ENCODE data around the gene IL1F10.

Gene IL1F10

DNA sequence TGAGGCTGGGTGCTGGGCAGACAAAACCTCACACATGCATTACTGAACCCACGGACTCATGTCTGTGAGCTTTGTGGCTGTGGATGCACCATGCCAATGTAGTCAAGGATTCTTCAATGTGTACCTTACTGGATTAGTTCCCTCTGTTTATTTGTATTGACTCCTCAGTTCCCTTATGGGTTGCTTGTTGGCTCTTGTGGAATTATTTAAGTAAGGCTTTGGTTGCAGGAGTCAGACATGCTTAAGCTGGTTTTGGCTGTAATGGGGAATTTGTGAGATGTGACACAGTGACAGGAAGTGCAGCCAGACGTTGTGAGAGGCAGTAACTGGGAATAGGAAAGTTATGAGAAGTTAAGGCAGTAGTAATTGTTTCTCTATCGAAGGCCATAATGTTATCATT is 46.0 kb downstream of the IL1F10 start:
- Histone ChIP-seq H3K36me3 (ENCODE audit: control insufficient read depth, insufficient read depth, low read length) (no peaks in the 10 kb centered on the region), H3K4me3 (replicated peaks; ENCODE audit: low read depth, low read length) (no peak overlapping the region), H3K27me3 (replicated peaks; ENCODE audit: control insufficient read depth, insufficient read depth, low read length) (no peaks in the 10 kb centered on the region)
- TF ChIP-seq, protein P1, sequence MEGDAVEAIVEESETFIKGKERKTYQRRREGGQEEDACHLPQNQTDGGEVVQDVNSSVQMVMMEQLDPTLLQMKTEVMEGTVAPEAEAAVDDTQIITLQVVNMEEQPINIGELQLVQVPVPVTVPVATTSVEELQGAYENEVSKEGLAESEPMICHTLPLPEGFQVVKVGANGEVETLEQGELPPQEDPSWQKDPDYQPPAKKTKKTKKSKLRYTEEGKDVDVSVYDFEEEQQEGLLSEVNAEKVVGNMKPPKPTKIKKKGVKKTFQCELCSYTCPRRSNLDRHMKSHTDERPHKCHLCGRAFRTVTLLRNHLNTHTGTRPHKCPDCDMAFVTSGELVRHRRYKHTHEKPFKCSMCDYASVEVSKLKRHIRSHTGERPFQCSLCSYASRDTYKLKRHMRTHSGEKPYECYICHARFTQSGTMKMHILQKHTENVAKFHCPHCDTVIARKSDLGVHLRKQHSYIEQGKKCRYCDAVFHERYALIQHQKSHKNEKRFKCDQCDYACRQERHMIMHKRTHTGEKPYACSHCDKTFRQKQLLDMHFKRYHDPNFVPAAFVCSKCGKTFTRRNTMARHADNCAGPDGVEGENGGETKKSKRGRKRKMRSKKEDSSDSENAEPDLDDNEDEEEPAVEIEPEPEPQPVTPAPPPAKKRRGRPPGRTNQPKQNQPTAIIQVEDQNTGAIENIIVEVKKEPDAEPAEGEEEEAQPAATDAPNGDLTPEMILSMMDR (IDR thresholded peaks at IDR 0.05; ENCODE audit: insufficient read depth, low read length, poor library complexity, severe bottlenecking): no peak
- no peak for DNase-seq (ENCODE audit: extremely low read depth, insufficient read length)

DNA sequence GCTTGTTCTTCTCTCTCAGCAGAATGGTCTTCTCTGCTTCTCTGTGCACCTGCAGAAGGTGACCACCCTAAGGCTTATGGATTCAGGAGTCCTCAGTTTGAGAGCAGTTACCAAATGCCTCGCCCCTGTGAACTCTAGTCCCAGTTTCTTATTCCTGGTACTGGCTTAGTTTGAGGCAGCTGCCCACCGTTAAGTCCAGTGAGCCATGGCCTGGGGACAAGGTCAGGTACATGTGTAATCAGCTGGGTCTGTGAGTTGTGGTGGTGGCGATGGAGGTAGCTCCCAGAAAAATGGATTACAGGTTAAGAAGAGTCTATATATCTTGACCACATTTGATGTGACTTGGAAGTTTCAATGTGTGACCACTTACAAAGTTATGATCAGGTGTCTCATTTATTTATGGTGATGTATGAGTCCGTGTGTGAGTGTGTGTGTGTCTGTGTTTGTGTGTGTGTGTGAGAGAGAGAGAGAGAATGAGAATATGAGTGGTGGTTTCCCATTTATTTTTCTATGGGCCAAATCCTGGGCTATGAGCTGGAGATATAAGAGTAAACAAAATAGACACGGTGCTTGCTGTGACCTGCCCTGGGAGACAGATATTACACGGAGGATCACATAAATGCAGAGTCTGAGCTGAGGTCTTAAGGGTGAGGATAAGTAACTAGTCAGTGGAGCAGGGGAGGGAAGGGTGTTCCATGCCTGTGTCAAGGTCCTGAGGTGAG is 46.6 kb downstream of the IL1F10 start:
- H3K27me3 ChIP-seq (replicated peaks; ENCODE audit: control insufficient read depth, insufficient read depth, low read length): no peaks in the 10 kb centered on the region
- no peak for DNase-seq (ENCODE audit: extremely low read depth, insufficient read length)
- TF ChIP-seq, protein P1 (IDR thresholded peaks at IDR 0.05; ENCODE audit: insufficient read depth, low read length, poor library complexity, severe bottlenecking): no peak
- no peak overlapping the region for H3K4me3 ChIP-seq (replicated peaks; ENCODE audit: low read depth, low read length)
- H3K36me3 ChIP-seq (ENCODE audit: control insufficient read depth, insufficient read depth, low read length): no peaks in the 10 kb centered on the region

DNA sequence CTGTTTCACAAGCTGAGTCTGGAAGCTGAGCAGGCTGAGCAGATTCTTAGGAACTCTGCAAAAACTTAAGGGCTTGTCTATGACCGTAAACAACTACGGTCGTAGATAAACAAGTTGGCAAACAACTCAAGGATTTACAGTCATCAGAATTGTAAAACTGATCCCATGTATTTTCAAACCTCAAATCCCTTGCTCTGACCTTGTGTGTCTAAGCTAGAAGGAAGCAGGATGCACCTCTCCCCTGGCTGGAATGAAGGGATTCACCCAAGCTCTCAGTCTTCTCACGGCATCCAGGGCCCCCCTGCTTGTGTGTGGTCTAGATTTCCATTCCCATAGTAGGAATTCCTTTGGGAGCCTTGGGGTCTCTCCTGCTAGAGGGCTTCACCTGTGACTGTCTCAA is 47.2 kb downstream of the IL1F10 start:
- no peak overlapping the region for H3K4me3 ChIP-seq (replicated peaks; ENCODE audit: low read depth, low read length)
- TF ChIP-seq, protein P1 (IDR thresholded peaks at IDR 0.05; ENCODE audit: insufficient read depth, low read length, poor library complexity, severe bottlenecking): no peak
- DNase-seq (ENCODE audit: extremely low read depth, insufficient read length): no peak
- H3K27me3 ChIP-seq (replicated peaks; ENCODE audit: control insufficient read depth, insufficient read depth, low read length): no peaks in the 10 kb centered on the region
- no peaks in the 10 kb centered on the region for H3K36me3 ChIP-seq (ENCODE audit: control insufficient read depth, insufficient read depth, low read length)

DNA sequence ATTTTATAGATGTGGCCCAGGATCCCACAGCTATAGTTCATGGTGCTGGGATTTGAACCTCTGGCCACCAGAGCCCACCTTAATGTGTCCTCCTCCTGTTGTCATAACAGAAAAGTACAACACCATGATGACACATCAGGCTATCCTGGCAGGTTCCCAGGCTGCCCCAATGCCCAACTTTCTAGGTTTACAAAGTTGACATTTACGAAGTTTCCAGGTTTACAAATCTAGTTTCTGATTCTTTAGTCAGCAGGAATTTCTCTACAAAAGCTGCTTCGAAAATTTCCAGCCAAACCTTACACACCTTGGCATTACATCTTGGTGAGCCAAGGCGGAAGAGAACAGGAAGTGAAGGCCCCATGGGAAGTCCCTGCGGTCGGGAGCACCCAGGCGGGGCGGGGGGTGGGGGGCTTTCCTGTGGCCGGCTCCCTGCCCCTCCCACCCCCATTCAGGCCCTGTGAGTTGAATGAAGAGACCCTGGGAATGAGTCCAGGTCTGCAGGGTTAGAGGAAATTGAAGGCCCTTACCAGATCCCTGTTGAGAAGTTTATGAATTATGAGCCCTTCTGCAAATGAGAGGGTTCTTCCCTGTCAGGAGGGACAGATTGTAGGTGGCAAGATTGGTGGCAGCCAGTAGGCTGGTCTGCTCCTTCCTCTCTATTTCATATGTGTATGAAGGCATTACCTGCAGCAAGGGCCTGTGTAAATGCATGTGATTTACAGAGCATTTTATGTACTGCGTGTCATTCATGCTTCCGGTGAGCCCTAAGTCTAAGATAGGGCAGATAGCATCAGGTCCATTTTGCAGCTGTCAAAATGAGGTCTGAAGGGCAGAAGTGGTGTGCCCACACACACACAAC is 48.6 kb downstream of the IL1F10 start:
- no peaks in the 10 kb centered on the region for H3K36me3 ChIP-seq (ENCODE audit: control insufficient read depth, insufficient read depth, low read length)
- no peak overlapping the region for H3K4me3 ChIP-seq (replicated peaks; ENCODE audit: low read depth, low read length)
- H3K27me3 ChIP-seq (replicated peaks; ENCODE audit: control insufficient read depth, insufficient read depth, low read length): no peaks in the 10 kb centered on the region
- peak; percentile 57 for DNase-seq (ENCODE audit: extremely low read depth, insufficient read length)
- TF ChIP-seq, protein P1 (IDR thresholded peaks at IDR 0.05; ENCODE audit: insufficient read depth, low read length, poor library complexity, severe bottlenecking): no peak

DNA sequence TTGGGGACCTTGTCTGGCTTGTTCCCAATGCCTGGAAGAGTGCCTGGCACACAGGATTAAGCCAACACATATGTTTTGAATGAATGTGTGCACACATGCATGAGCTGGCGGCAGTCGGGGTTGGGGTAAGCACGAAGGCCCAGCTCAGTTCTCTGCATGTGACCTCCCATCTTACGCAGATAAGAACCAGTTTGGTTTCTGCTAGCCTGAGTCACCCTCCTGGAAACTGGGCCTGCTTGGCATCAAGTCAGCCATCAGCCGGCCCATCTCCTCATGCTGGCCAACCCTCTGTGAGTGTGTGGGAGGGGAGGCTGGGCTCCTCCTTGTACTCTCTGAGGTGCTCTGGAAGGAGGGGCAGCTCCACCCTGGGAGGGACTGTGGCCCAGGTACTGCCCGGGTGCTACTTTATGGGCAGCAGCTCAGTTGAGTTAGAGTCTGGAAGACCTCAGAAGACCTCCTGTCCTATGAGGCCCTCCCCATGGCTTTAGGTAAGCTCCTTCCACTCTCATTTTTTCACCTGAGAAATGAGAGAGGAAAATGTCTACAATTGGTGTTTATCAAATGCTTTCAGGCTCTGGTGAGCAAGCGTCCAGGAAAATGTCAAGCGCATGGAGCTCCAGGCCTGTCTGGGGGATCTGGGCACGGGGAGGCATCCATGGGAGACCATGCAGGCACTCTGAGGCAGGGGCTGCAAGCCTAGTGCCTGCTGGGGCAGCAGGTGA is 49.9 kb downstream of the IL1F10 start:
- H3K36me3 ChIP-seq (ENCODE audit: control insufficient read depth, insufficient read depth, low read length): no peaks in the 10 kb centered on the region
- TF ChIP-seq, protein P1 (IDR thresholded peaks at IDR 0.05; ENCODE audit: insufficient read depth, low read length, poor library complexity, severe bottlenecking): no peak
- H3K4me3 ChIP-seq (replicated peaks; ENCODE audit: low read depth, low read length): no peak overlapping the region
- H3K27me3 ChIP-seq (replicated peaks; ENCODE audit: control insufficient read depth, insufficient read depth, low read length): no peaks in the 10 kb centered on the region
- no peak for DNase-seq (ENCODE audit: extremely low read depth, insufficient read length)
